Stimulated activated CD8-positive, alpha-beta memory T cell treated with anti-CD3 and anti-CD28 coated beads, Interleukin-12 subunit alpha, Interleukin-12 subunit beta, amount 100 ng/mL, for 24 hours (primary cell): Measurements from ENCODE around the gene TAGLN3.
"Not testable (repeated sequence)": the region's sequence is repeated elsewhere in the genome, so short reads cannot be mapped to it uniquely, and the experiment has no call there.

ENCODE experiments used
- DNase-seq: peaks from one replicate; pipeline ENCODE4 v3.0.0-alpha.2; 2020; ENCODE audit errors: extremely low read depth

The TAGLN3 gene

DNA sequence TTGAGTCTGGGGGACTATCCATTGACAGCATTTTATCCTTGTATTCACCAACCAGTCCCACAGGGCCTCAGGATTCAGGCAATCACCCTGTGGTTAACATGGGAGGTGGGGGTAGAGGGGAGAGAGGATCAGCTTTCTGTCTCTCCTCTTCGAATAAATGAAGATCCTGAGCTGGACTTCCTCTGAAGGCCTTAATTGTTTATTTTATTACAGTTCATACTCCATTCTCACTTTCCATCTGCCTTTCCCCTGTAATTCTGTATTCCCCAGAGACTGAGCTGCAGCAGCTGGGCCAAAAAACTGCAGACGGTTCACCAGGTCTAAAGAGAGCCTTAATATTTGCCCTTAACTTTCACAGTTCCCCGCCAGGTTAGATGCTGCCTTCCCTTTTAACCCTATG lies 11.9 kb downstream of the TAGLN3 start:
- no peak for DNase-seq

DNA sequence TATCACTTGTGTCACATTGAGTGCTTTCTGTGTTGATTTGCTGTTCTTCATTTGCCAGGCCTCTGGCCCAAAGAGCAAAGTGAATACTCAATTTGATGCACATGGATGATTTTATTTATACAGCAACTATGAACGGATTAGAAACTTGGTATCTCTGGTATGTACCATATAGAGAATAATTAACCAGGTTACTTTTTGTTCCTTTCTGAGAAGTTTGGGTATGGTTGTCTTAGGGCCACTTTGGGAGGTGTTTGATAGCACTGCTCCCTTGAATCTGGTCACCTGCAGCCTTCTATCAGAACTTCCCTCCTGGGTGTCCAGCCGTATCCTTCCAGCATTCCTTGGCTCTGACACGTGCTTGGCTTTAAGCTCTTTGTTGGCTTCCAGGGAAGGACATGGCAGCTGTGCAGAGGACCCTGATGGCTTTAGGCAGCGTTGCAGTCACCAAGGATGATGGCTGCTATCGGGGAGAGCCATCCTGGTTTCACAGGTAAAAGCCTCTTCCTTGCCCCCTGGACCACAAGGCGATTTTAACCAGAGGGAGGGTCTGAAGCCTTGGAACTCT lies 12.7 kb downstream of the TAGLN3 start:
- DNase-seq = no peak

DNA sequence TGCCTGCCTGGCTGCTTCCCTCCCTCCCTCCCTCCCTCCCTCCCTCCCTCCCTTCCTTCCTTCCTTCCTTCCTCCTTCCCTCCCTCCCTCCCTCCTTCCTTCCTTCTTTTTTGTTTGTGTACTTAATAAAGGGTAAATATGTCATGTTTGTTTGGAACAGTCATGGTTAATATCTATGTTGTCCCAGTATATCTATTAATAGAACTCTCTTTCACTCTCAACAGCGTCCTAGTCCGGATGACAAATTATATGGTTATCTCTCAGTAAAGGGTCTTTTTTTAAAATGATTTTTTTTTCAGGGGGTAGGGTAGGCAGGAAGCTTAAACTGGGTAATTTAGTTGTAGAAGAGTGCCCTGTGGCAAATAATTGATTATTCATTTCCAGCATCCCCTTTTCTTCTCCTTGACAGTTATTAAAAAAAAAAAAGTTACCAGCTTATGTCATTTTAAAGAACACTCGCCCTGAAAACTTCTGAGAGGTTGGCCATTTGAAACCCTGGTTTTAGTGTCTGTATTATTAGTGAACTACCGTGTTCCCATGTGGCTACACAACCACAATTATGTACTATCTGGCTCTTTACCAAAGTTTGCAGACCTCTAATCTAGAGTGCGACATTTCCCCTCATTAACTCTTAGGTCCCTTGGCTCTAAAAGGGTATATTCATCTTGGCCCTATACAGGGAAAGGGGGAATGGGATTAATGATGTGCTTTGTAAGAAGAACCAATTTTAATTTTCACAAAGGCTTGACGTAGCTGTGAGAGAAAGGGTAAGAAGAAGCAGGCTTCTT lies 13.7 kb downstream of the TAGLN3 start:
- no peak for DNase-seq

DNA sequence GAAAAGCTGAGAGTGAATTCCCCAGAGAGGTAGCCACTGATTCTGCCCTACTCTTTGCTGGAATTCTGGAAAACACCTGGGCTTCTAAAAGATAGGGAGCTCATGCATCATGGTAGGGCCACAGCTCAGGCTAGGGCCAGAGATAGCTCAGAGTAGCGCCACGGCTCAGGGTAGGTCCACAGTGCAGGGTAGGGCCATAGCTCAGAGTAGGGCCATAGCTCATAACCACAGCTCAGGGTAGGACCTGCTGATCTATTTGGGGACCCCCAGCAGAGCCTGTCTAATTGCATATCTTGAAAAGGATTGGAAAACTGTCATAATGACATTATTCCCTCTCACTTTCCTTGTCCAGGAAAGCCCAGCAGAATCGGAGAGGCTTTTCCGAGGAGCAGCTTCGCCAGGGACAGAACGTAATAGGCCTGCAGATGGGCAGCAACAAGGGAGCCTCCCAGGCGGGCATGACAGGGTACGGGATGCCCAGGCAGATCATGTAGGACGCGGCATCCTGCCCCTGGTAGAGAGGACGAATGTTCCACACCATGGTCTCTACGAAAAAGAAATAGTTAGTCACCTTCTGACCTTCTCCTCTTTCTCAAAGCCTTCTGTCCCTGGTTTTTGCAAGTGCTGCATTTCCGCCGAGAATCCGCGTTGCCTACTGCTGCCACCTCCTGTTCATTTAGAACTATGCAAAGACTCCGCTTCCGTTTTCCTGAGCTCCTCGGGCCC lies 14.5 kb downstream of the TAGLN3 start:
- no peak for DNase-seq

DNA sequence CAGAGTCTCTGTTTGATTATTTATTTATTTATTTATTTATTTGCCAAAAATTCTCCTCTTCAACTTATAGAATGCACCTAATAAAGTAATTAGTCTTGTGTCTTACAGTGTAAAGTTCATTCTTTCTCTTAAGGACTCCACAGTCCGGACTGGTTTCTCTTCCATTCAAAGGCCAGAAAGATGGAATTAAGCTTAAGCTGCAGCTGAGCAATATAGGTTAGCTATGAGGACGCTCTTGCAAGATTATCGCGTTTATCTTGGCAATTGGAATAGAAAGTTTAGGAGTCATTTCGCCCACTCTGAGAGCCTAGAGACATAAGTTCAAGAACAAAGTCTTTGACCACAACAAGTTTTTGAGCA lies 15.0 kb downstream of the TAGLN3 start:
- no peak for DNase-seq

DNA sequence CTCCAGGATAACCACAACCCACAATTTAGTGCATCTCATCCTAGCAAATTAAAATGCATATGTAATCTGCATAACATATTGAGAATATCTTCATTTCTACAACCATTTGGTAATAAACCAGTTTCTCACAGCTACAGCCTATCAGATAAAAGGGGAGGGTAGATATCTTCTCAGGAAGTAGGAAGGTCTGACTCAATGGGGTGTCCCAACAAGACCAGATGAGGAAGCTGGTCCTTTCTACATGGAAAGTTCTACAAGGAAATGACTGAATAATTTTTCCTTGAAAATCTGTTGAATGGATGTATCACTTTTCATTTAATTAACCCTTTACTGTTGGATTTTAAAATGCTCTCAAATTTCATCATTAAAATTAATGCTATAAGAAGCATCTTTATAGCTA lies 18.4 kb downstream of the TAGLN3 start:
- no peak for DNase-seq

DNA sequence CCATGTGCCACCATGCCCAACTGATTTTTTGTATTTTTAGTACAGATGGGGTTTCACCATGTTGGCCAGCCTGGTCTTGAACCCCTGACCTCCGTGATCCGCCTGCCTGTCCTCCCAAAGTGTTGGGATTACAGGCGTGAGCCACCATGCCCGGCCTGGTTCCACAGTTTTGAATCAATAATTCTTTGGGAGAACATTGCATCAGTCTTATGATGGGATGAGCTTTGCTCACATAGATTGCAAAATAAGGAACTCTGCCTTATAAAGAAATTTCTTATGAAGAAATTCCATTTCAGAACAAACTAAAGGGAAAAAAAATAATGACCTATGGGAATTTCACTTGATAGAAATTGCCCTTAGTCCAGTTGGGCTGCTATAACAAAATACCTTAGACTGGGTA lies 20.0 kb downstream of the TAGLN3 start:
- DNase-seq = no peak

DNA sequence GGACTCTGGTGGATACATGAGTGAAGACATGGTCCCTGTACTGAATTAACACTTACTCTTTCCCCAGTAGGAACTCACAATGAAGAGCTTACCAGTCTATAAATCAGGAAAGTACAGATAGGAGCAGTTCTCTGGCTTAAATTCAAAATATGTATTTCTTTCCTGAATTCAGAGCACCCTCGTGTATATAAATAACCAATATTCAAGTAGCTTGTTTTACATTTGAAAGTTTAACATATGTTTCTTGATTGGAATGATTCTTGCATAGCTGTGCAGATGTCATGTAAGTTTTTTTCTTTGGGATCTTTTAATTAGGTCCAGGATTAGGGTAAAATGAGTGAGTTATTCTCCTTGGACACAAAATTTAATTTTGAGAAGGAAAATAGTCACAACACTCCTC lies 21.0 kb downstream of the TAGLN3 start:
- DNase-seq = no peak

DNA sequence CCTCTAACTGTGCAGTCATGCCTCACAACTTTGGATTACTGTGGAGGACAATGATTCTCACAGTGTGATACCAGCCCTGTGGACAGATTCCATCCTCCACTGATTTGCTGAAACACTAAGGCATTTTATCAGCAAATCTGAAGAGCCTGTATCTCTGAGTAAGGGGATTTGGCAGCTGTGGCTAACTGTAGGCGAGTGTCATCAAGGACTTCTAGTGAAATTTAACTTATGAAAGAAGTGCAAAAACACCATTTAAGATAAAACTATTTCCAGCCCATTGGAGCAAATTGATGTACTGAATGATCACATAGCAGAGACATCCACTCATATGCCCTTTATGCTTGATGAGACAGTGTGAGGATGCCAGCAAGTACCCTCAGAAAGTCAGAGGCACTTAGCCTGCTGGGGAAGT lies 22.0 kb downstream of the TAGLN3 start:
- no peak for DNase-seq

DNA sequence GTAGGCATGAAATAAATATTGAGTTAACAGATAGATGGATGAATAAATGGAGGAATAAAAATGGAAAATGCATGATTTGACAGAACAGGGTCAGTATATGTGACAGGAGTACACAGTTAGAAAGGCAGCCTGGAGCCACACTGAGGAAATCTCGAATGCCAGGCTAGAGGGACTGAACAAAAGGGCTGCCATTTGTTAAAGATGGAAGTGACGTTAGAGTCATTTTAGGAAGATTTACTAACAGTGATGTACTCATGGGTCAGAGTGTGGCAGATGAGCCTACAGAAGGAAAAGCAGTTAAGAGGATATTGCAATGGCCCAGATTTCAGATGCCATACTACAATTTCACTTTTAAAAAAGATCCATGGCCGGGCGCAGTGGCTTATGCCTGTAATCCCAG lies 28.4 kb downstream of the TAGLN3 start:
- DNase-seq = no peak

DNA sequence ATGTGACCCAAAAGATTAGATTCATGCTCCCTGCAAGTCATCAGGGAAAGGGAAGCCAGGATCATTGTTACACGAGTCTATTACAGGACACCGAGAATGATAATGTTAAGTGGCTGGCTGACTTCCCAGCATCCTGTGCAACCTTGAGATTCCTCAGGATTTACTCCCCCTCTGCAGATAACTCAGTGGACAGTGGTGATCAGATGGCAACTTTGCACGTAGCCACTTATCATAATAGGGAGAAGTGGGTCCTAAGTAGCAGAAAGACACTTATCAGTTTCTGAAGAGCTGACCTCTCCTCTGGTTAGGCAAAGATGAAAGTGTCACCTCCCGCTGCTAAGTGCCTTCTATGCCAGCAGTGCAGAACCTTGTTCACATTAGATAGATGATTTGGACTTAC lies 29.1 kb downstream of the TAGLN3 start:
- DNase-seq = no peak

DNA sequence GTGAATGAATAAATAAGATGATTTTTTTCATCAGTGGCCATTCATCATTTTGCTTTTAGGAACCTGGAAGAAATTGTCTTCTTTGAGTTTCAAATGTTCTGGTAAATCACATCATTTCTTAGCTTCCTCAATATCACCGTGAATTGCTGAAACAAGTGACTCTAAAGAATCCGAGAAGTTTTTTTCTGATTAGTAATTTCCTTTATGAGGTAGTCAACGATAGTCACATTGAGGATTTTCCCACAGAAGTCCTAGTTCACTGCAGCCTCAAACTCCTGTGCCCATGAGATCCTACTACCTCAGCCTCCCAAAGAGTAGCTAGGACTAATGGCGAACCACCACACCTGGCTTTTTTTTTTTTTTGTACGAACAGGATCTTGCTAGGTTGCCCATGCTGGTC lies 32.2 kb downstream of the TAGLN3 start:
- DNase-seq = no peak

DNA sequence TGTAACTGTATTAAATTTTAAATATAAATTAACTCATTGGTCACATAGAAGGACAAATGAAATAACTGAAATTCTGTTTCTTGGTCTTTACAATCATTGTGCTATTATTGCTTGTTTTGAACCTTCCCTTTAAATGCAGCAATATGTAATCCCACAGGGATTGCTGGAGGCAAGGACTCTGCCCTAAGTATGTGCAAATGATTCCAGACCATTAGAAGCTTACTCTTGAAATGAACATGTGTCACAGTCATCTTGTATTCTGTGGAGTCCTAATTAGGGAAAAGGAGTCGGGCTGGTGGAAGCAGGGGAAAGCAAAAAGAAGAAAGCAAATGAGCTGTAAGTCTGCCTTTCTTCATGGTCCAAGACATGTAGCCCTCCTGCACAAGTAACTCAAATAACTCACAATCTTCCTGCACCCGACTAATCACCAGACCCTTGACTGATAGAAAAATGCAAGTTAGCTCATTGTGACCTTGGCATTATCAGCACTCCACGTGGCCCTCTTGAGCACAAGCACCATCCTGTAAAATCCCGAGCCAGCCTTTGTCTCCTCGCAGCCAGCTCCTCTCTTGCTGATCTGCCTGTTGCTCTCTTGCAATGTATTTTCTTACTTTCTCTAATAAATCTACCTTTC lies 33.5 kb downstream of the TAGLN3 start:
- no peak for DNase-seq

DNA sequence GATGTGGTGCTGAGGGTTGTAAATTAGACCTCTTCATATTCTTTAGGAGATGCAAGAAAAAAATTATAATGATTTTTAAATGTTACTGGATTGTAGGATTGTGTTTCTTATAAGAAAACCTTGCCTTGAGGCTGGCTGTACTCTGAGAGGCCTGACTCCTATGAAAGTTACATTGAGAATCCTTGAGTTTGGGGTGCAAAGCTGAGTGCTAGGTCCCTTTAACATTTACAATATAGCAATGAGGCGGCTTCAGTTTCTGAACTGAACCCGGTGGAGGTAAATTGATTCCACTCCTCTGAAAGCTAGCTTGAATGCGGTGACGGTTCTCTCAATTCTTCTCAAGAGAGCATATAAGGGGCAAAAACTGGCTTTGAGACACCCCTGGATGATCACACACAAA lies 35.7 kb downstream of the TAGLN3 start, which contains the start of gene TMPRSS7:
Gene TMPRSS7 (plus strand): TSS at position 301 of the 400 bp plus-strand sequence. CDS start 110 bp downstream, outside the sequence.
- no peak for DNase-seq

DNA sequence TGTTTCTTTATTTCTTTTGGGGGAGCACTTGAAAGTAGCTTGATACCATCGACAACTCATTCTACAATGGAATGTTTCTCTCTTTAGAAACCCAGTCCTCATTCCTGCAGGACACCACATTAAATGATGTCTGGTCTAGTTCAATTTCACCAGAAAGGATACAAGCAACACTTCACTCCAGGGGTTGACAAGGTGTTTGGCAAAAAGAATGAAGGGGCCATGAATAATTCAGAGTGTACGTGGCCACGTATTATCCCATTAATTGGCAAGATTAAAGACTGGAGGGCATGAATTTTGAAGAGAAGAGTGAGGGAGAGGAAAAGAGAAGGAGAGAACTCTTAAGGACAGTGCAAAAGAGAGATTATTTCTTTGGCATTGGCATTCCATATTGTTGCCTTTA lies 36.5 kb downstream of the TAGLN3 start:
- no peak for DNase-seq

DNA sequence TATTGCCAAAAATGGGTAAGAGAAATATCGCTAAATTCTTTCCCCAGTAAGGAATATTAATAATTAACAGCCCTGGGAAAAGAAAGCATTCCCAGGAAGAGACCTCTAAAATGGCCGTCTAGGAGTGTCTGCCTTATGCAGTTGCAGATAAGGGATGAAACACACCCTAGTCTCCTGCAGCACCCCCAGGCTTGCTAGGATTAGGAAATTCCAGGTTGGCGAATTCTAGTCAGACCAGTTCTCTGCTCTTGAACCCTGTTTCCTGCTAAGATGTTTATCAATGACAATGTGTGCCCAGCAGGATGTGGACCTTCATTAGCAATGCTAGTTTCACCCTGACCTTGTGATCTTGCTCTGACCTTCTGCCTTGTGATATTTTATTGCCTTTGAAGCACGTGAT lies 38.5 kb downstream of the TAGLN3 start:
- DNase-seq = not testable (repeated sequence)

DNA sequence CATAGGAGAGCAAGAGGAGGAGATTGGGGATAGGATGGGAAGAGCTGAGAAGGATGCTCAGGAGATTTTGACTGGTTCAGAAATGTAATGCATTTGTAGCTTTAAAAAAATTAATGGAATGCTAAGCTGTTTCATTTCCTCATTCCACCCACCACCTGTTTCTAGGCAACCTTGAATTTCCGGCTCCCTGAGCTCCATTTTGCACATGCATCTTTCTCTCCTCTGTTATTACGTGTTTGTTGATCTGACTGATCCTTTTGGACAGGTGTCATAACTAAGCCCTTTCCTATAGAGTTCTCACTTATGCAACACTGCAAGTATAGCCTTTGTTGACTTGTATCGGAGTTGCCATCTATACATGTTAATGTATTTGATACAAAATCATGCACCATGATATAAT lies 40.1 kb downstream of the TAGLN3 start:
- DNase-seq = no peak

DNA sequence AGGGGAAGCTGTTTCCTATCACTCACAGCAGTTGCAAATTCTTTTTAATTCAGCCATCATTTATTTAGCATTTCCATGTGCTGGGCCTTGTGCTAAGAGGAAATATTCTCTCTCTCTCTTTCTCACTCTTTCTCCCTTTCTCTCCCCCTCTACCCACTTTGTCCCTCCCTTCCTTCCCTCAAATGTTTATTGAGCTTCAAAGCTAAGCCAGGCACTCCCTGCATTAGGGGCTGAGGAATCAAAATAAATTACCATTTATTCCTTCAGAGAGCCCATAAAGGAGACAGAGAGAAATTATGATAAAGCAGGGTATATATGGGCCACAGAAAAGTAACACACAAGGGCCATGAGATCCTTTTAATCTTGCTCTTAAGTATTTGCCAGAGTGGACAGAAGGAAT lies 42.6 kb downstream of the TAGLN3 start:
- no peak for DNase-seq

DNA sequence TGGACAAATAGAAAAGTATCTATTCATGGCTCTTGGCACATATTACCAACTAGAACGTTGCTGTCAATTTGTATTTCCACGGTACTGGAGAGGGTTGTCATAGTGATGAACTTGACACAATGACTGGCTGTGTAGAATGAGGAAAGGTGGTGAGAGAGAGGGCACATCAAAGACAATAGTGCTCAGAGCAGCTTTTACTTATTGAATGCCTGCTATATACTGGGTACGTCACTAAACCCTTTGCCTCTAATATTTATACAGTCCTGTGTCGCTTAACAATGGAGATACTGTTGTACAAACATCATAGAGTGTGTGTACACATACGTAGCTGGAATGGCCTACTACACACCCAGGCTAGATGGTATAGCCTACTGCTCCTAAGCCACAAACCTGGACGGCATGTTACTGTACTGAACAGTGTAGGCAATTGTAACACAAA lies 44.1 kb downstream of the TAGLN3 start:
- no peak for DNase-seq

DNA sequence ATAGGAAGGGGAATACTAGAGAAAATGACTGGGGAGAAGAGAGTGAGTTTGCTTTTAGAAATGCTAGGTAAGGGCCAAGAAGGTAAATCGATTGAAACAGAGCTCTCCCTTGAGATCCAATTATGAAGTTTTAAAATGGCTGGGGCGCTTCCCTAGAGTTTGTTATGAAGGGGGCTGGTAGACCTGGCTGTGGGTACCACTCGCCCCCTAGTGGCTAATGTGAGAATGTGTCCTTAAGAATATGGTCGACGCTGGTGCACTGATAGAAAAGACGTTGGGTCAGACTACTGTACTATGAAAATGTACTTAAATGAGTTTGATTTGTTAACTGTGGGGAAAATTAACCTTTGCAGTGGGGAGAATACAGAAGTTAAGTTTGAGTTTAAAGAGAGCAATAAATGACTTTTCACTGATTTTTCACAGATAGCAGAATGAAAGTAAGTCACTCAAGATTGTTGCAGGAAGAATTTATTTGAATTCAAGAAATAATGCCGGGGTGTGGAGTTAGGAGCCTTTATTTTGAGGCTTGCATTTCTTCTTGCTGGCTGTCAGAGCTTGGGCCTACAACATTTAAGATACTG lies 45.0 kb downstream of the TAGLN3 start:
- no peak for DNase-seq

DNA sequence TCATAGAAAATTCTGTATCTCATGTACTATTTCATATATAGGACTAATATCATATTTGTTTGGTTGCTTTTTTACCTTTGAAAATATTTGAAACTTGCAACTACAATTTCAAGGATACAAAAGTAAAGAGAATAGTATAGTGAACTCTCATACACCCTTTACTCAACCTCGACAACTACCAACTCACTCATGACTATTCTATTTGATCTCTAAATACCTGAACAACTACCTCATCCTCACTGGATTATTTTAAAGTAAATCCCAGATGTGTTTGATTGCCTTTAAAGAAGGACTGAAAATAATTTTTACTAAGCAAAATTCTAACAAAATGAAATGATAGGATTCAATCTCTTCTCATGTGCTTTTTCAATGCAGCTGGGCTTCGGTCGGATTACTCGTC lies 47.9 kb downstream of the TAGLN3 start:
- no peak for DNase-seq

DNA sequence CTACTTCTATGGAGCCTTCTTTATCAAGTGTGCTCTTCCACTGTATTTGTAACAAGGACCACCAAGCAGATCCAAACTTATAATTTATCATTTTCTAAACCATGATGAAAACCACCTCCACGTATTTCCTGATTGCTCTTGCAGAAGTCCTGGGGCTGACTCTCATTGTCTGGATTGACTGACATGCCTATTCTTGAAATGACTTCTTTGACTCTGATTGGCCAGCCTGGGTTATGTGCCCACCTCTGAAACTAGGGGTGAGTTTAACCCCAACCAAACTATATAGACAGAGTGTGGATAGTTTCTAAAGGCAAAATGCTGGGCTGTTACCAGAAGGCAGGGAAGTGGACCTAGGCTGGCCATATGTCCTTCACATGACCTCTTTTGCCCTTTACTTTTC lies 48.5 kb downstream of the TAGLN3 start:
- no peak for DNase-seq
